ENCODE results near the gene C5AR2.
A peak's percentile ranks its signal among the peaks of the same experiment; 100 is the strongest.
"Not testable (repeated sequence)": the region's sequence is repeated elsewhere in the genome, so short reads cannot be mapped to it uniquely, and the experiment has no call there.

Gene C5AR2

DNA sequence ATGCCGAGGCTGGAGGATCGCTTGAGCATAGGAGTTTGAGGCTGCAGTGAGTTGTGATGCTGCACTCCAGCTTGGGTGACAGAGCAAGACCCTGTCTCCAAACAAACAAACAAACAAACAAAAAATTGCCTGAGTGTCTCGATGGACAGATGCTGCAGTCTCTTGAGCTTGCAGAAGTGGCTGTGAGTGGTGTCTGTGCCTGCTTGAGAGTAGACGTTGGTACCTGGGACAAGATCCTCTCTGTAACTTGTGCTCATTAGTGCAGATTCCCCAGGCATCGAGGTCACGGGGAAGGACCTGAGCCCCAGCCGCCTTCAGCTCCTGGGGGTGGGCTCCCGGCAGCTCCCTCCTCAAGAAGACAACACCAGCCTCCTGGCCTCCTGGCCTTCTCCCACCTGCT is 8.6 kb upstream of the C5AR2 start:
- DNase-seq: no peak

DNA sequence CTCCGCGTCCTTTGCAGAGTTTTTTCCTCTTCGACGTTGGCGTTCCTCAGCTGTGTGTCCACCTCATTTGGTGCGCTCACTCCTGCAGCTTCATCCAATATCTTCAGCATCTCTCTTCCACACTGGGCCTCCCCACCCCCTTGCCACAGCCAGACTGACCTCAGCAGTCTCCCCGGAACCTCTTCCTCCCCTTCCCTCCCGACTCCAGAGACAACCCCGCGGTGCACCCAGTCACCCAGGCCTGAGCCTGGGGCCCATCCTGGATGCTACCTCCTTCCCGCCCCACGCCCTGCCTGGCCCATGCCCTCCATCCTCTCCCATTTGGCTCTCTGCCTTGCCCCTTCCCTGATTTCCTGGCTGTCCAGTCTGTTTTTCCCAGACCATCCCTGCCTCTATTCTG is 8.1 kb upstream of the C5AR2 start:
- no peak for DNase-seq

- peak in 13 of 58 donors; percentile 2 to 46 (median 20) for DNase-seq
Measured at GRCh38 chr19:47324502-47324901, 7.5 kb upstream of the C5AR2 start.

- peak in 5 of 58 donors; percentile 12 to 54 (median 31) for DNase-seq
Measured at GRCh38 chr19:47330466-47330869, 1.5 kb upstream of the C5AR2 start.

DNA sequence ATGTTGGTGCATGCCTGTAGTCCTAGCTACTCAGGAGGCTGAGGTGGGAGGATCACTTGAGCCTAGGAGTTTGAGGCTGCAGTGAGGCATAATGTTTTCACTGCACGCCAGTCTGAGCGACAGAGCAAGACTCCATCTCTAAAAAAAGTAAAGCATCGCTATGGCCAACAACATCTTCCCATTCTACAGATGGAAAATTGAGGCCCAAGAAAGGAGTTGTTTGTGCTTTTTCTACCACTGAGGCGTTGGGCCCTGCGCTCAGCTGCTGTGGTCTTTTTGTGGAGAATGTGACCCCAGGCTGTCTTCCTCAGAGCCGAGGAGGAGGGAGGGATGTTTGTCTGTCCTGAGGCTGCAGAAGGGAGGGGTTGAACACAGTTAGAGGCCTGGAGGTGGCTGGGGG is 485 bp upstream of the C5AR2 start:
- DNase-seq: no peak

- peak in 17 of 58 donors; percentile 1 to 57 (median 15) for DNase-seq
Measured at GRCh38 chr19:47336765-47337718, 5.1 kb downstream of the C5AR2 start.

DNA sequence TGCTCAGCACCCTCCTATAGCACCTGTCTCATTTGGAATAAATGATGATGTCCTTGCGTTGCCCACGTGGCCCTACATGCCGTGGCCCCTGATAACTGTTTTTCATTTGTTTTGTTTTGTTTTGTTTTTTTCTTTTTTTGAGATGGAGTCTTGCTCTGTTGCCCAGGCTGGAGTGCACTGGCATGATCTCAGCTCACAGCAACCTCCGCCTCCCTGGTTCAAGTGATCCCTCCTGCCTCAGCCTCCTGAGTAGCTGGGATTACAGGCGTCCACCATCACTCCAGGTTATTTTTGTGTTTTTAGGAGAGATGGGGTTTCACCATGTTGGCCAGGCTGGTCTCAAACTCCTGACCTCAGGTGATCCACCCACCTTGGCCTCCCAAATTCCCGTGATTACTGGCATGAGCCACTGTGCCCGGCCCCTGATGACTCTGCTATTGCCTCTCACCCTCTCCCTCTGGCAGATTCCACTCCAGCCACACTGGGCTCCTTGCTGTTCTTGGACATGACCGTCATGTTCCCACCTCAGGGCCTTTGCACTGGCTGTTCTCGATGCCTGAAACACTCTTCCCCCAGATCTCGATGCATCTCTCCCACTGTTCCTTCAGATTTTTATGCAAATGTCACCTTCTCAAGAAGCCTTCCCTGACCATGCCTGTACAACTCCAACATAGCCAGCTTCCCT is 7.4 kb downstream of the C5AR2 start:
- DNase-seq: no peak

GRCh38 chr19:47340477-47341208 is 8.7 kb downstream of the C5AR2 start:
- DNase-seq: no peak

DNA sequence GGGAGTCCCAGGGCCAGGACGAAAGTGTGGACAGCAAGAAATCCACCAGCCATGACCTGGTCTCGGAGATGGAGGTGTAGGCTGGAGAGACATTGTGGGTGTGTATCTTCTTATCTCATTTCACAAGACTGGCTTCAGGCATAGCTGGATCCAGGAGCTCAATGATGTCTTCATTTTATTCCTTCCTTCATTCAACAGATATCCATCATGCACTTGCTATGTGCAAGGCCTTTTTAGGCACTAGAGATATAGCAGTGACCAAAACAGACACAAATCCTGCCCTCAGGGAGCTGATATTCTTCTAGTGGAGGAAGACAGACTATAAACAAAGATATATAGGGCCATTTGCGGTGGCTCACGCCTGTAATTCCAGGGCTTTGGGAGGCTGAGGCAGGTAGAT is 9.8 kb downstream of the C5AR2 start:
- DNase-seq: no peak

- DNase-seq: no peak
Measured at GRCh38 chr19:47343194-47343802, 11.3 kb downstream of the C5AR2 start.

- DNase-seq: no peak
Measured at GRCh38 chr19:47344425-47344824, 12.4 kb downstream of the C5AR2 start.

GRCh38 chr19:47346024-47346423 is 14.0 kb downstream of the C5AR2 start:
- not testable (repeated sequence) for DNase-seq

GRCh38 chr19:47348819-47349795 is 17.1 kb downstream of the C5AR2 start, which contains the start of gene DHX34:
Gene DHX34, plus strand, starts transcription at chr19:47349315. Its CDS starts 3,716 bp downstream, at chr19:47353031.
- peak; percentile 47 to 98 (median 94) for DNase-seq

DNA sequence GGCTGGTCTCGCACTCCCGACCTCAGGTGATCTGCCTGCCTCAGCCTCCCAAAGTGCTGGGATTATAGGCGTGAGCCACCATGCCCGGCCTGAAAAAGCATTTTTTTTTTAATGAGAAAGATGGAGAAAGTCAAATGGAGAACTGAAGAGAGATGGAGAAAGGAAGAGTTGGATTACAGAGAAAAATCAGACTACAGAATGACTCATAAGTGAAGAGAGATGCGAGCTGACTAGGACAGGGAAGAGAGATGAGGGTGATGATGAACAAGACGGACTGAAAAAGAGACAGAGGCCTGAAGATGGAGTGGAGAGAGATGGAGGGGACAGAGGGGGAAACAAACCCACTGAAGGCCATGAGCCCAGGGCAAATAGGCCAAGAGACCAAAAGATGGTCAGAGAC is 18.7 kb downstream of the C5AR2 start:
- no peak for DNase-seq

GRCh38 chr19:47351548-47351947 is 19.6 kb downstream of the C5AR2 start:
- peak in 37 of 58 donors; percentile 1 to 76 (median 24) for DNase-seq

GRCh38 chr19:47352095-47352494 is 20.1 kb downstream of the C5AR2 start:
- DNase-seq: peak in 1 of 58 donors; percentile 31

- peak in 1 of 58 donors; percentile 29 for DNase-seq
Measured at GRCh38 chr19:47353307-47353712, 21.3 kb downstream of the C5AR2 start.

DNA sequence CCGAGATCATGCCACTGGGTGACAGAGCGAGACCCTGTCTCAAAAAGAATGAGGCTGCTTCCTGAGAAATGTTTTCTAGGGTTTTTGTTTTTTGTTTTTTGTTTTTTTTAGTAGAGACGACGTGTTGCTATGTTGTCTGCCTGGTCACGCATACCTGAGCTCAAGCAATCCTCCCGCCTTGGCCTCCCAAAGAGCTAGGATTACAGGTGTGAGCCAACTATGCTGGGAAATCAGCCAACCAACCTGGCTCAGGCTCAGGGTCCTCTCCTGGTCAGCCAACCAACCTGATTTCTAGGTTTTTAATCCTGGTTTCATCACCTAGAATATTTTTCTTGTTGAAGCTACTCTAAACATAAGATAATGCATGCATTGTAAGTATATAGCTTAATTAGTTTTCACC is 24.9 kb downstream of the C5AR2 start:
- no peak for DNase-seq

DNA sequence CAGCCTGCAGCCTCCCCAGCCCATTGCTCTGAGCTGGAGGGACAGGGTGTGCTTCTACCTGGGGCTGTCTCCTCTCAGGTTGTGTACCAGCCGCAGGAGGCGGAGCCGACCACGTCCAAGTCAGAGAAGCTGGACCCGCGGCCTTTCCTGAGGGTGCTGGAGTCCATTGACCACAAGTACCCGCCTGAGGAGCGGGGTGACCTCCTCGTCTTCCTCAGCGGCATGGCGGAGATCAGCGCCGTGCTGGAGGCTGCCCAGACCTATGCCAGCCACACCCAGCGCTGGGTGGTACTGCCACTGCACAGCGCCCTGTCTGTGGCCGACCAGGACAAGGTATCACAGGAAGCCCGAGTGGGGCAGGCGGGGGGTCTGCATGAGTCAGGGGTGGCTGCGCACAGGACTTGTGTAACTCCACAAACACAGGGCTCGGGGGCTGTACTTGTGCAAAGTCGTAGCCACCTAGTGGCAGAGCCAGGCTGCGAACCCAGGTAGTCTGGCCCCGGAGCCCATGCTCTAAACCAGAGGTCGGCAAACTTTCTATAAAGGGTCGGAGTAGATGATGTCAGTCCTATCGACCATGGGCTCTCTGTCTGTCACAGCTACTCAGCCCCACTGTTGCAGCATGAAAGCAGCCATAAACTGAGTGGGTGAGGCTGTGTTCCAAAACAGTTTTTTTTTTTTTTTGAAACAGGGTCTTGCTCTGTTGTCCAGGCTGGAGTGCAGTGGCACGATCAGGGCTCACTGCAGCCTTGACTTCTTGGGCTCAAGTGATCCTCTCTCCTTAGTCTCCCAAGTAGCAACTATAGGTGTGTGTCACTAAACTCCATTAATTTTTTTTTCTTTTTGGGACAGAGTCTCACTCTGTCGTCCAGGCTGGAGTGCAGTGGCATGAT is 26.1 kb downstream of the C5AR2 start:
- no peak for DNase-seq
